ENCODE results near the gene DEDD2.
A peak's percentile ranks its signal among the peaks of the same experiment; 100 is the strongest.

DEDD2 gene

GRCh38 chr19:42198676-42199439 is 18.6 kb downstream of the DEDD2 start:
- peak; percentile 54 for DNase-seq

GRCh38 chr19:42197375-42197817 is 20.1 kb downstream of the DEDD2 start:
- DNase-seq: no peak

- DNase-seq: no peak
Measured at GRCh38 chr19:42196011-42197001, 21.2 kb downstream of the DEDD2 start.

GRCh38 chr19:42193706-42194105 is 23.8 kb downstream of the DEDD2 start:
- no peak for DNase-seq

- DNase-seq: no peak
Measured at GRCh38 chr19:42193294-42193693, 24.2 kb downstream of the DEDD2 start.

GRCh38 chr19:42191855-42192254 is 25.6 kb downstream of the DEDD2 start:
- no peak for DNase-seq

GRCh38 chr19:42191330-42191729 is 26.1 kb downstream of the DEDD2 start:
- DNase-seq: no peak

GRCh38 chr19:42189133-42189532 is 28.3 kb downstream of the DEDD2 start:
- no peak for DNase-seq

- no peak for DNase-seq
Measured at GRCh38 chr19:42188665-42189064, 28.8 kb downstream of the DEDD2 start.

- DNase-seq: no peak
Measured at GRCh38 chr19:42185277-42185676, 32.2 kb downstream of the DEDD2 start.

- DNase-seq: peak; percentile 63
Measured at GRCh38 chr19:42184401-42184861, 33.0 kb downstream of the DEDD2 start.

- peak; percentile 1 for DNase-seq
Measured at GRCh38 chr19:42178791-42179674, 38.4 kb downstream of the DEDD2 start.

- no peak for DNase-seq
Measured at GRCh38 chr19:42177686-42178019, 39.8 kb downstream of the DEDD2 start.

GRCh38 chr19:42176990-42177685 is 40.3 kb downstream of the DEDD2 start:
- DNase-seq: peak; percentile 72

GRCh38 chr19:42176649-42176989 is 40.9 kb downstream of the DEDD2 start:
- DNase-seq: no peak

- DNase-seq: peak; percentile 13
Measured at GRCh38 chr19:42175952-42176648, 41.4 kb downstream of the DEDD2 start.

- DNase-seq: no peak
Measured at GRCh38 chr19:42174958-42175734, 42.3 kb downstream of the DEDD2 start.

- no peak for DNase-seq
Measured at GRCh38 chr19:42174188-42174587, 43.3 kb downstream of the DEDD2 start.

- no peak for DNase-seq
Measured at GRCh38 chr19:42173695-42174094, 43.8 kb downstream of the DEDD2 start.

GRCh38 chr19:42172261-42172660 is 45.2 kb downstream of the DEDD2 start:
- DNase-seq: no peak

- DNase-seq: no peak
Measured at GRCh38 chr19:42170715-42171114, 46.8 kb downstream of the DEDD2 start.

Data from stimulated activated naive CD4-positive, alpha-beta T cell treated with Interleukin-2 at 50 U/mL for 16 hours (primary cell).